PC-3 (cell line): ENCODE measurements around the gene TNFRSF4.

ENCODE experiments used
- CTCF ChIP-seq: fragments of 300-600 bp; sonication (generic); conservative IDR thresholded peaks from 2 replicates; pipeline ENCODE4 v1.5.1; 2017; ENCODE audit warnings: antibody characterized with exemption, low read depth, mild to moderate bottlenecking, low read length
- EZH2 ChIP-seq: fragments of 300-600 bp; sonication (generic); IDR thresholded peaks from one replicate; pipeline ENCODE4 v1.6.1; 2017; ENCODE audit warnings: antibody characterized with exemption, mild to moderate bottlenecking, low read length; ENCODE audit not compliant: unreplicated experiment

- no peak for TF ChIP-seq CTCF
- TF ChIP-seq EZH2 = no peak
These were observed 4.7 kb upstream of the TNFRSF4 start for GRCh38 chr1:1218524-1219200.
